LNCaP clone FGC (cell line): ENCODE measurements around the gene RSPH3.

Source experiments
- DNase-seq: peaks from one replicate; pipeline ENCODE4 v3.0.0-alpha.2; 2011; ENCODE audit warnings: low read depth
- H3K4me3 ChIP-seq: 2 replicates; pipeline ENCODE4 v1.5.1; 2011; ENCODE audit warnings: mild to moderate bottlenecking, low read depth, low read length, control low read depth
- CTCF ChIP-seq: IDR thresholded peaks from 2 replicates; pipeline ENCODE4 v1.5.1; 2012; ENCODE audit warnings: mild to moderate bottlenecking; ENCODE audit not compliant: control insufficient read depth, insufficient read depth; ENCODE audit errors: extremely low read depth

Gene RSPH3

GRCh38 chr6:158941246-158941645, 58.8 kb downstream of the RSPH3 start:
- TF ChIP-seq CTCF: no peak
- H3K4me3 ChIP-seq: no peak overlapping the region
- no peak for DNase-seq

GRCh38 chr6:158939255-158940159, 60.5 kb downstream of the RSPH3 start:
- DNase-seq: no peak
- H3K4me3 ChIP-seq: no peak overlapping the region
- TF ChIP-seq CTCF: no peak

DNA sequence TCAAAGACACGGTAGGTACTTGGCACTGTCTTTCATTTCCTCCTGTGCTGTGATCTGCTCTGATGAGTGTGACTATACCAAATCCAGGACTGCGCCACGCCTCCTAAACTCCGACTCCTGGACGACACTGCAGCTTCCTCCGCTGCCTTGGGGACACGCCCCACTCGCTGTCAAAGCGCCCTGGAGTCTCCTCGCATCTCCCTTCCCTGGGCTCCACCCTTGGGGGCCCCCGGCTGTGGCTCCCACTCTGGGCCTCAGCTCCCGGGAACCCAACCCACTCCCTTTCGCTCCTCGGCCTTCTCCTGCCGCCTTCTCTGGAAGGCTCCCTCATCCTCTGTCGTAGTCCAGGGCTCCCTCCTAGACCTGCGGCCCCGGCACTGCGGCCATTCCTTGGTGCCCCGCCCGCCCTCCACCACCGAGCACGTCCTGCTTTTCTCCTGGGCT, 61.2 kb downstream of the RSPH3 start:
- H3K4me3 ChIP-seq: no peak overlapping the region
- no peak for TF ChIP-seq CTCF
- no peak for DNase-seq

DNA sequence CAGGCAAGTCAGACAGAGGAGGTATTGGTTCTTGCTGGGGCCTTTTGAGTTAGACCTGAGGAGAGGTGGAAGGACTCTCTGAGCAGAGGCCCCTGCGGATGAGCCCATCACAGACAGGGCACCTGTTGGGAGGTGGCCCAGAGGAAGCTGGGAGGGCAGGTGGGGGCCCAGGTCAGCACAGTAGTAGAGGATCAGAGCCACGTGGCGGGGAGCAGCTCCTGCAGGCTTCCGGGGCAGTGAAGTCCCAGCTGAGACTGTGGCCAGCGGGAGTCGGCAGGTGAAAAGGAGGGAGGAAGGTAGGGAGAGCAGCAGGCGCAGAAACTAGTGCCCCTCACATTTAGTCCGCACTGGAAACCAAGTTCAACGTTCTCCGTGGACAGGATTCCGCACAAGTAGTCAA, 61.8 kb downstream of the RSPH3 start:
- TF ChIP-seq CTCF: no peak
- no peak for DNase-seq
- H3K4me3 ChIP-seq: no peak overlapping the region

GRCh38 chr6:158934157-158934556, 65.8 kb downstream of the RSPH3 start:
- H3K4me3 ChIP-seq: no peak overlapping the region
- TF ChIP-seq CTCF: no peak
- no peak for DNase-seq

- DNase-seq: no peak
- no peak for TF ChIP-seq CTCF
- H3K4me3 ChIP-seq: no peak overlapping the region
These were observed 66.9 kb downstream of the RSPH3 start for GRCh38 chr6:158933079-158933595.
